ENCODE data around the gene SV2C.
"Not testable (repeated sequence)": the region's sequence is repeated elsewhere in the genome, so short reads cannot be mapped to it uniquely, and the experiment has no call there.

- TF ChIP-seq CTCF, EZH2, EZH2phosphoT487 (IDR thresholded peaks at IDR 0.05): not testable (repeated sequence)
Observed at GRCh38 chr5:76301932-76302331, 218.7 kb downstream of the SV2C start.
